ENCODE data around the gene AQP12B.
"Not testable (repeated sequence)": the region's sequence is repeated elsewhere in the genome, so short reads cannot be mapped to it uniquely, and the experiment has no call there.

- TF ChIP-seq CTCF (IDR thresholded peaks at IDR 0.05; ENCODE audit: control extremely low read depth in 1 of 3, insufficient read depth in 1 of 3, low read depth in 1 of 3, low read length in 3 of 3); SRF (IDR thresholded peaks at IDR 0.05; ENCODE audit: low read depth, low read length): not testable (repeated sequence)
Measured at GRCh38 chr2:240696469-240696868, 13.8 kb upstream of the AQP12B start.
